OCI-LY7 (cell line): ENCODE data around the gene VMO1.

Experiments
- EZH2phosphoT487 ChIP-seq: fragments of 200-600 bp; sonication (generic); IDR thresholded peaks from 2 replicates; pipeline ENCODE4 v1.6.1; 2018; ENCODE audit warnings: low read depth, borderline replicate concordance, mild to moderate bottlenecking, mixed run types, antibody characterized with exemption, low read length, moderate library complexity, mixed read lengths
- TF ChIP-seq, protein P1 (sequence below): fragments of 200-600 bp; sonication (generic); conservative IDR thresholded peaks from 2 replicates; pipeline ENCODE4 v1.5.1; 2014; ENCODE audit warnings: mild to moderate bottlenecking, antibody characterized with exemption, low read length, moderate library complexity, mixed read lengths

DNA sequence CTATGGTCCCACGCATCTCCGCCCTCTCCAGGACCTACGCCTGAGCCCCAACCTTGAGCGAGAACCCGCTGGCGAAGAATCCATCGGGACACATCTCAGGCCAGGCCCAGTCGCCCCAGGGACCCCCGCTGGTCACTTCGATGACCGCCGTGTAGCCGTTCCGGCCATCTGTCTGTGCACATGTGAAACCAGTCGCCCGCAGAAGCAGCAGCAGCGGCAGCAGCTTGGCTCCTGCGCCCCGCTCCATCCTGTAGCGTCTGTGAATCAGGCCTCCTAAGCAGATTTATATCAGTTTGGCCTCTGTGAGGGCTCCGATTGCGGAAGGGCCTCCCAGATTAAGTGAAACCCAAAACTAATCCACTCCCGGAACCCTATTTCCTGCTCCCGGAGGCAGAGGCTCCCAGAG lies at the start of gene VMO1:
- no peak for TF ChIP-seq EZH2phosphoT487
- TF ChIP-seq, protein P1, sequence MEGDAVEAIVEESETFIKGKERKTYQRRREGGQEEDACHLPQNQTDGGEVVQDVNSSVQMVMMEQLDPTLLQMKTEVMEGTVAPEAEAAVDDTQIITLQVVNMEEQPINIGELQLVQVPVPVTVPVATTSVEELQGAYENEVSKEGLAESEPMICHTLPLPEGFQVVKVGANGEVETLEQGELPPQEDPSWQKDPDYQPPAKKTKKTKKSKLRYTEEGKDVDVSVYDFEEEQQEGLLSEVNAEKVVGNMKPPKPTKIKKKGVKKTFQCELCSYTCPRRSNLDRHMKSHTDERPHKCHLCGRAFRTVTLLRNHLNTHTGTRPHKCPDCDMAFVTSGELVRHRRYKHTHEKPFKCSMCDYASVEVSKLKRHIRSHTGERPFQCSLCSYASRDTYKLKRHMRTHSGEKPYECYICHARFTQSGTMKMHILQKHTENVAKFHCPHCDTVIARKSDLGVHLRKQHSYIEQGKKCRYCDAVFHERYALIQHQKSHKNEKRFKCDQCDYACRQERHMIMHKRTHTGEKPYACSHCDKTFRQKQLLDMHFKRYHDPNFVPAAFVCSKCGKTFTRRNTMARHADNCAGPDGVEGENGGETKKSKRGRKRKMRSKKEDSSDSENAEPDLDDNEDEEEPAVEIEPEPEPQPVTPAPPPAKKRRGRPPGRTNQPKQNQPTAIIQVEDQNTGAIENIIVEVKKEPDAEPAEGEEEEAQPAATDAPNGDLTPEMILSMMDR = no peak
